PC-9 (cell line): ENCODE data around the gene AMELX.

ENCODE experiments used
- EZH2 ChIP-seq: fragments of 200-600 bp; sonication (generic); IDR thresholded peaks from 2 replicates; pipeline ENCODE4 v1.8.0; 2017; ENCODE audit warnings: antibody characterized with exemption, low read depth
- TF ChIP-seq, protein P1 (sequence below): fragments of 200-600 bp; sonication (generic); conservative IDR thresholded peaks from 2 replicates; pipeline ENCODE4 v1.6.1; 2017; ENCODE audit warnings: mixed run types, antibody characterized with exemption, mild to moderate bottlenecking, moderate library complexity

DNA sequence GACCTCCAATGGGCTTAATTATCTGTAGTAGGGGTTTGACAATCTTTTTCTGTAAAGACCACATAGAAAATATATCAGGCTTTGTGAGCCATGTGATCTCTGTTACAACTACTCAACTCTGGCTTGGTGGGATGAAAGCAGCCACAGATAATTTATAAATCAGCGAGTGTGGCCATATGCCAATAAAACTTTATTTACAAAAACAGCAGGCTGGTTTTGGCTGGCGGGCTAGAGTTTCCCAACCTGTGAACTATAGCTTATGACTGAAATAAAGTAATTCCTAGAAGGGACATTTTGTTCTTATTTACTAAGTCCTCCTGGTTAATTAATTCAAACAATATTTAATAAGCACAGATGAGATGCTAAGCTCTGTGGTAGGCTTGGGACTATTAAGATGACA, 35.9 kb upstream of the AMELX start:
- TF ChIP-seq, protein P1, sequence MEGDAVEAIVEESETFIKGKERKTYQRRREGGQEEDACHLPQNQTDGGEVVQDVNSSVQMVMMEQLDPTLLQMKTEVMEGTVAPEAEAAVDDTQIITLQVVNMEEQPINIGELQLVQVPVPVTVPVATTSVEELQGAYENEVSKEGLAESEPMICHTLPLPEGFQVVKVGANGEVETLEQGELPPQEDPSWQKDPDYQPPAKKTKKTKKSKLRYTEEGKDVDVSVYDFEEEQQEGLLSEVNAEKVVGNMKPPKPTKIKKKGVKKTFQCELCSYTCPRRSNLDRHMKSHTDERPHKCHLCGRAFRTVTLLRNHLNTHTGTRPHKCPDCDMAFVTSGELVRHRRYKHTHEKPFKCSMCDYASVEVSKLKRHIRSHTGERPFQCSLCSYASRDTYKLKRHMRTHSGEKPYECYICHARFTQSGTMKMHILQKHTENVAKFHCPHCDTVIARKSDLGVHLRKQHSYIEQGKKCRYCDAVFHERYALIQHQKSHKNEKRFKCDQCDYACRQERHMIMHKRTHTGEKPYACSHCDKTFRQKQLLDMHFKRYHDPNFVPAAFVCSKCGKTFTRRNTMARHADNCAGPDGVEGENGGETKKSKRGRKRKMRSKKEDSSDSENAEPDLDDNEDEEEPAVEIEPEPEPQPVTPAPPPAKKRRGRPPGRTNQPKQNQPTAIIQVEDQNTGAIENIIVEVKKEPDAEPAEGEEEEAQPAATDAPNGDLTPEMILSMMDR = no peak
- TF ChIP-seq EZH2 = no peak
